BE2C (cell line): ENCODE data around the gene GSTO1.

ENCODE experiments used
- DNase-seq: peaks from one replicate; pipeline ENCODE4 v3.0.0-alpha.2; 2020
- H3K27me3 ChIP-seq: fragments of 250-450 bp; sonication (Bioruptor Pico); 2 replicates; pipeline ENCODE4 v1.5.1; 2020; ENCODE audit warnings: mild to moderate bottlenecking
- H3K36me3 ChIP-seq: fragments of 250-450 bp; sonication (Bioruptor Pico); 2 replicates; pipeline ENCODE4 v1.5.1; 2020; ENCODE audit warnings: mild to moderate bottlenecking
- H3K4me1 ChIP-seq: fragments of 250-450 bp; sonication (Bioruptor Pico); 2 replicates; pipeline ENCODE4 v1.5.1; 2020
- H3K4me3 ChIP-seq: 2 replicates; pipeline ENCODE4 v1.5.1; 2011; ENCODE audit warnings: low read depth, low read length
- H3K9me3 ChIP-seq: fragments of 250-450 bp; sonication (Bioruptor Pico); 2 replicates; pipeline ENCODE4 v1.5.1; 2020
- CTCF ChIP-seq: IDR thresholded peaks from 2 replicates; pipeline ENCODE4 v1.5.1; 2012; ENCODE audit warnings: mild to moderate bottlenecking, low read depth, low read length

Gene GSTO1

GRCh38 chr10:104253606-104254410 is 884 bp upstream of the GSTO1 start:
- TF ChIP-seq CTCF: no peak
- peak overlapping the region; percentile 82 for H3K4me3 ChIP-seq

GRCh38 chr10:104255311-104255981 is 754 bp downstream of the GSTO1 start:
- DNase-seq: no peak
- H3K4me1 ChIP-seq: peaks cover 8% of the 10 kb centered on the region

More at GRCh38 chr10:104253606-104254410, 884 bp upstream of the GSTO1 start:
- Histone ChIP-seq H3K9me3 (no peaks in the 10 kb centered on the region), H3K27me3 (no peaks in the 10 kb centered on the region), H3K36me3 (peaks cover 11% of the 10 kb centered on the region), H3K4me1 (peaks cover 8% of the 10 kb centered on the region)
- DNase-seq: no peak

GRCh38 chr10:104256335-104256961 is 1.8 kb downstream of the GSTO1 start:
- Histone ChIP-seq H3K9me3 (no peaks in the 10 kb centered on the region), H3K4me3 (peak overlapping the region; percentile 82)
- TF ChIP-seq CTCF: no peak

More at GRCh38 chr10:104255311-104255981, 754 bp downstream of the GSTO1 start:
- Histone ChIP-seq H3K36me3 (peaks cover 27% of the 10 kb centered on the region), H3K27me3 (no peaks in the 10 kb centered on the region), H3K4me3 (peak overlapping the region; percentile 82), H3K9me3 (no peaks in the 10 kb centered on the region)
- no peak for TF ChIP-seq CTCF

GRCh38 chr10:104257235-104257634 is 2.5 kb downstream of the GSTO1 start:
- Histone ChIP-seq H3K36me3 (peaks cover 33% of the 10 kb centered on the region), H3K4me3 (no peak overlapping the region), H3K9me3 (no peaks in the 10 kb centered on the region), H3K27me3 (no peaks in the 10 kb centered on the region), H3K4me1 (peaks cover 8% of the 10 kb centered on the region)
- TF ChIP-seq CTCF: no peak
- DNase-seq: no peak

More at GRCh38 chr10:104256335-104256961, 1.8 kb downstream of the GSTO1 start:
- H3K36me3 ChIP-seq: peaks cover 32% of the 10 kb centered on the region
- no peak for DNase-seq
- peaks cover 8% of the 10 kb centered on the region for H3K4me1 ChIP-seq
- H3K27me3 ChIP-seq: no peaks in the 10 kb centered on the region

- DNase-seq: no peak
- TF ChIP-seq CTCF: no peak
- Histone ChIP-seq H3K9me3 (no peaks in the 10 kb centered on the region), H3K27me3 (no peaks in the 10 kb centered on the region), H3K4me3 (no peak overlapping the region), H3K4me1 (peaks cover 8% of the 10 kb centered on the region), H3K36me3 (peaks cover 42% of the 10 kb centered on the region)
These were observed 3.5 kb downstream of the GSTO1 start for GRCh38 chr10:104258209-104258608.

- Histone ChIP-seq H3K4me3 (no peak overlapping the region), H3K9me3 (no peaks in the 10 kb centered on the region), H3K27me3 (no peaks in the 10 kb centered on the region), H3K4me1 (no peaks in the 10 kb centered on the region; the same call in 1 of the 2 replicates), H3K36me3 (peaks cover 48% of the 10 kb centered on the region)
- TF ChIP-seq CTCF: no peak
- DNase-seq: no peak
These were observed 4.8 kb downstream of the GSTO1 start for GRCh38 chr10:104259456-104259855.
